Retinal pigment epithelial cell (primary cell): Measurements from ENCODE around the gene MCF2L.

Source experiments
- DNase-seq: peaks from one replicate; pipeline ENCODE4 v3.0.0-alpha.2; 2010; ENCODE audit warnings: low read depth
- H3K4me3 ChIP-seq: 2 replicates; pipeline ENCODE4 v1.5.1; 2011; ENCODE audit warnings: mild to moderate bottlenecking, low read length, control low read depth, moderate library complexity
- TF ChIP-seq, protein P1 (sequence below): conservative IDR thresholded peaks from 2 replicates; pipeline ENCODE4 v1.5.1; 2011; ENCODE audit warnings: low read depth, low read length, control low read depth, inconsistent platforms

The MCF2L gene

DNA sequence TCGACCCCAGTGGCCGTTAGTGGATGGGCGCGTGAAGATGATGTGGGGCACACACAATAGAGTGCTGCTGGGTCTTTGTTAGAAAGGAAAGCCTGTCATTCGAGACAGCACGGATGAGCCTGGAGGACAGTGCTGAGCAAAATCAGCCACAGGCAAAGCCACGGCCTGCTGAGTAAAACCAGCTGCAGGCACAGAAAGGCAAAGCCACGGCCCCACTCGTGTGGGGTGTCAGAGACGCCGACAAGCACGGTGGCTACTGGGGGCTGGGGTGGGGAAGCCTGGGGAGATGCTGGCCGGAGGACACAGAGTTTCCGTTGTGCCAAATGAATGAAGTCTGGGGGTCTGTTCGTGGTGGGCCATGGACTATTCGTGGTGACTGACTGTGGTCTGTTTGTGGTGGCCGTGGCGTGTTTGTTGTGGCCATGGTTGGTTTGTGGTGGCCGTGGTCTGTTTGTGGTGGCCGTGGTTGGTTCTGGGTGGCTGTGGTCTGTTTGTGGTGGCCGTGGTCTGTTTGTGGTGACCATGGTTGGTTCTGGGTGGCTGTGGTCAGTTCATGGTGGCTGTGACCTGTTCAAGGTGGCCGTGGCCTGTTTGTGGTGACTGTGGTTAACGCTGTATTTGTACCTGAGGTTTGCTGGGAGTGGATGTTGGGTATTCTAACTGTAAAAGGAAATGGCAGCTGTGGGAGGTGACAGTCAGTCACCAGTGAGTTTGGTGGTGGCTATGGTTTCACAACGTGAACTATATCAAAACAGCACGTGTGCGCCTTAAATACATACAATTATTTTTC, 36.3 kb downstream of the MCF2L start:
- no peak for DNase-seq
- no peak overlapping the region for H3K4me3 ChIP-seq
- TF ChIP-seq, protein P1, sequence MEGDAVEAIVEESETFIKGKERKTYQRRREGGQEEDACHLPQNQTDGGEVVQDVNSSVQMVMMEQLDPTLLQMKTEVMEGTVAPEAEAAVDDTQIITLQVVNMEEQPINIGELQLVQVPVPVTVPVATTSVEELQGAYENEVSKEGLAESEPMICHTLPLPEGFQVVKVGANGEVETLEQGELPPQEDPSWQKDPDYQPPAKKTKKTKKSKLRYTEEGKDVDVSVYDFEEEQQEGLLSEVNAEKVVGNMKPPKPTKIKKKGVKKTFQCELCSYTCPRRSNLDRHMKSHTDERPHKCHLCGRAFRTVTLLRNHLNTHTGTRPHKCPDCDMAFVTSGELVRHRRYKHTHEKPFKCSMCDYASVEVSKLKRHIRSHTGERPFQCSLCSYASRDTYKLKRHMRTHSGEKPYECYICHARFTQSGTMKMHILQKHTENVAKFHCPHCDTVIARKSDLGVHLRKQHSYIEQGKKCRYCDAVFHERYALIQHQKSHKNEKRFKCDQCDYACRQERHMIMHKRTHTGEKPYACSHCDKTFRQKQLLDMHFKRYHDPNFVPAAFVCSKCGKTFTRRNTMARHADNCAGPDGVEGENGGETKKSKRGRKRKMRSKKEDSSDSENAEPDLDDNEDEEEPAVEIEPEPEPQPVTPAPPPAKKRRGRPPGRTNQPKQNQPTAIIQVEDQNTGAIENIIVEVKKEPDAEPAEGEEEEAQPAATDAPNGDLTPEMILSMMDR = no peak

- DNase-seq = no peak
- H3K4me3 ChIP-seq = no peak overlapping the region
- TF ChIP-seq, protein P1 = no peak
These were observed 37.0 kb downstream of the MCF2L start for GRCh38 chr13:113005997-113006396.

DNA sequence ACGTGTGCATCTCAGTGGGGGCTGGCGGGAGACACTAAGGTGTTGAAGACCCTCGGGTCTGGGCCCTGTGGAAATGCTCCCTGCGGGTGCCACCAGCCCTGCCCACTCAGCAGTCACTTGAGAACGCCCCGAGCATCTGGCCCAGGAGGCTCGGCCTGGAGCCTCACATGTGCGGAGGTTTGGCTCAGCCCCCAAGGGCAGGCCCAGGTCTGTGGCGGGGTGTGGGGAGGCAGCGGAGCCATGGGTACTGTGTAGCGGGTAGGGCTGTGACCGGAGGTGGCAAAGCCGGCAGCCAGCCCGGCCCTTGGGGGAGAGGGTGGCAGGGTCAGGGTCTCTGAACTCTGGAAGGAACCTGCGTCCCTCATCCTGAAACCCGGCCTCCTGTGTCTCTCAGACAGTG, 37.6 kb downstream of the MCF2L start:
- no peak for DNase-seq
- TF ChIP-seq, protein P1 = no peak
- H3K4me3 ChIP-seq = no peak overlapping the region

- TF ChIP-seq, protein P1 = no peak
- no peak overlapping the region for H3K4me3 ChIP-seq
- DNase-seq = no peak
These were observed 39.8 kb downstream of the MCF2L start for GRCh38 chr13:113008851-113009250.

DNA sequence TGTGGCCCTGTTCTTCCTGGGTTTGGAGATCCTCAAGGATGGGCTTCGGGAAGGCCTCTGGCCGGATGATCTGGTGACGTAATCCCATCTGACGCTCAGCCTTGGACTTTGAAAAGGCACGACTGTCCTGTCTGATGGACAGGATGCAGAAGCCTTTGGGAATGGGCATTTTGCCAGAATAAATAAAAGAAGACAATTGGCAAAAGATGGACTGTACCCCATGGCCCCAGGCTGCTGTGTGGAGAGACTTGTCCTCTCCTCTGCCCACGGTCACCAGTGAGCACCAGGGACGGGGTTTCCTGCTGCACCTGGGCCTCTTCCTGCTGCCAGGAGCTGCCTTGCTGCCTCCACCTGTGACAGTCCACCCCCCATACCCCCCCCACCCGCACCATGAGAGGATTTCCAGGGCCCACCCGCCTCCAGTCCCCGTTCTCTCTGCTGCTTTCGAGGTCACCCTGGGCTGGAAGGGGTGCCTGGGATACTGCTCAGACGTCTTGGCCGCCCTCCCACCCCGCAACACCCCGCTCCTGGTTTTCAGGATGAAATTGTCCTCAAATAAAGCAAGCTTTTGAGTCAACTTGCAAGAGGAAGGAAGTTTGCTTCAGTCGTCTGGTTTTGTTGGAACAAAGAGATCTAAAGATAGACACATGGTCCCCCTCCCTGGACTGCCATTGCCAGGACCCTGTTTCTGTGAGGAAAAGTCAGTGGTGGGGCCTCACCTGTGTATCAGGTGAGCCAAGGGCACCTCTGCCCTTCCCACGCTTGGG, 40.9 kb downstream of the MCF2L start:
- DNase-seq = no peak
- H3K4me3 ChIP-seq = no peak overlapping the region
- TF ChIP-seq, protein P1 = no peak

DNA sequence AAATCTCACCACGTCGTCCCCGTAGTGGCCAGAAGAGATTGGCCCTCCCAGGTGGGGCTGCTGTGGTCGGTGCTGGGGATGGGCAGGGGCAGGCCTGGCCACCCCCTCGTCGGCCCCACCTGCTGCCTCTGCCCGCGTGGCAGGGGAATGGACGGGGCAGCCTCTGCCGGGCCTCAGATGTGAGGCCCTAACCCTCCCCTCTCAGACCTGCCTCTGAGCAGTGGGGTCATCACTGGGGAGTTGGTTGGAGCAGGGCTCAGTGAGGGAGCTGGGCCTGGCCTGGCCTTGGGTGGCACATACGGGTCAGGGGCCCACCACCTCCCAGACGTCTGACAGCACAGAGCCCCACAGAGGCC, 41.5 kb downstream of the MCF2L start:
- no peak overlapping the region for H3K4me3 ChIP-seq
- TF ChIP-seq, protein P1 = no peak
- DNase-seq = no peak

DNA sequence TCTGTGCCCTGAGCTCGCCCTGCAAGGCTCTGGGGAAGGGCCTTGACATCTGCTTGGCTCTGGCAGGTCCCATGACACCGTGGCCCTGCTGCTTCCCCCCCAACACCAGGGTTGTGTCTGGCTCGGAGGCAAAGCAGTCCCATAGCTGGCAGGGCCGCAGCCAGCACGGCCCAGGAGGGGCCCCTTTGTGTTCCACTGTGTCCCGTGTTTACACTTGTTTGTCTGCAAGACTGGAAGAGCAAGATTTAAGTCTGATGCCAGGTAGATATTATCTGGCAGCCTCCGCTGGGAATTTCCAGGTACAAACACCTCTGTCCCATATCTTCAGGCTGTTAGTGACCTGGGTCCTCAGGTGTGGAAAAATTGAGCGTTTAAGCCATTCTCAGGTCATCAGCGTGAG, 44.3 kb downstream of the MCF2L start:
- TF ChIP-seq, protein P1 = no peak
- no peak for DNase-seq
- no peak overlapping the region for H3K4me3 ChIP-seq
